ENCODE results near the gene PLCL1.

PLCL1 gene

GRCh38 chr2:197992482-197993133 is 188.2 kb downstream of the PLCL1 start:
- ATAC-seq, result no peak
- TF ChIP-seq PPARA (CRISPR knock-in tag; IDR thresholded peaks at IDR 0.05; ENCODE audit: borderline replicate concordance), result no peak
- TF ChIP-seq ZC3H10 (CRISPR knock-in tag; IDR thresholded peaks at IDR 0.05), result no peak
- TF ChIP-seq BACH2 (CRISPR knock-in tag; IDR thresholded peaks at IDR 0.05; ENCODE audit: borderline replicate concordance), result no peak
- TF ChIP-seq ZFP3 (CRISPR knock-in tag; IDR thresholded peaks at IDR 0.05), result no peak

GRCh38 chr2:197993363-197993762 is 189.0 kb downstream of the PLCL1 start:
- no peak for ATAC-seq
- TF ChIP-seq POU6F1 (CRISPR knock-in tag; IDR thresholded peaks at IDR 0.05; ENCODE audit: borderline replicate concordance, low read depth), result no peak
- TF ChIP-seq GLIS3 (CRISPR knock-in tag; IDR thresholded peaks at IDR 0.05), result no peak
- no peak for TF ChIP-seq CREB5 (CRISPR knock-in tag; IDR thresholded peaks at IDR 0.05; ENCODE audit: low read depth)
- TF ChIP-seq RARB (CRISPR knock-in tag; IDR thresholded peaks at IDR 0.05), result no peak
- no peak for TF ChIP-seq SNAI2 (CRISPR knock-in tag; IDR thresholded peaks at IDR 0.05)

- no peak; the same call in 2 of the 3 replicates for ATAC-seq
- no peak for TF ChIP-seq GLIS3 (CRISPR knock-in tag; IDR thresholded peaks at IDR 0.05)
- no peak for TF ChIP-seq TOX (CRISPR knock-in tag; IDR thresholded peaks at IDR 0.05; ENCODE audit: borderline replicate concordance)
- TF ChIP-seq ZFP3 (CRISPR knock-in tag; IDR thresholded peaks at IDR 0.05), result no peak
- no peak for TF ChIP-seq ISL1 (CRISPR knock-in tag; IDR thresholded peaks at IDR 0.05)
- TF ChIP-seq PATZ1 (CRISPR knock-in tag; IDR thresholded peaks at IDR 0.05; ENCODE audit: borderline replicate concordance), result no peak
- no peak for TF ChIP-seq SNAI2 (CRISPR knock-in tag; IDR thresholded peaks at IDR 0.05)
- TF ChIP-seq OSR1 (CRISPR knock-in tag; IDR thresholded peaks at IDR 0.05), result no peak
- TF ChIP-seq TSHZ2 (CRISPR knock-in tag; IDR thresholded peaks at IDR 0.05), result no peak
- TF ChIP-seq ZNF565 (CRISPR knock-in tag; conservative IDR thresholded peaks at IDR 0.05; ENCODE audit: low read depth), result no peak
- TF ChIP-seq ZNF8 (CRISPR knock-in tag; IDR thresholded peaks at IDR 0.05), result no peak
- TF ChIP-seq RARB (CRISPR knock-in tag; IDR thresholded peaks at IDR 0.05), result no peak
- no peak for TF ChIP-seq CREB5 (CRISPR knock-in tag; IDR thresholded peaks at IDR 0.05; ENCODE audit: low read depth)
- TF ChIP-seq ZNF70 (CRISPR knock-in tag; IDR thresholded peaks at IDR 0.05), result no peak
- TF ChIP-seq PPARA (CRISPR knock-in tag; IDR thresholded peaks at IDR 0.05; ENCODE audit: borderline replicate concordance), result no peak
- TF ChIP-seq CSDC2 (CRISPR knock-in tag; IDR thresholded peaks at IDR 0.05), result no peak
- TF ChIP-seq ESRRG (CRISPR knock-in tag; IDR thresholded peaks at IDR 0.05), result no peak
- TF ChIP-seq POU6F1 (CRISPR knock-in tag; IDR thresholded peaks at IDR 0.05; ENCODE audit: borderline replicate concordance, low read depth), result no peak
- no peak for TF ChIP-seq BACH2 (CRISPR knock-in tag; IDR thresholded peaks at IDR 0.05; ENCODE audit: borderline replicate concordance)
- no peak for TF ChIP-seq CSRNP3 (CRISPR knock-in tag; IDR thresholded peaks at IDR 0.05)
Measured at GRCh38 chr2:197993830-197994229, 189.4 kb downstream of the PLCL1 start.

All from SK-N-SH treated with all-trans-retinoic acid at 6 μM for 48 hours (cell line).